Ishikawa (cell line): ENCODE data around the gene FA2H.

ENCODE experiments used
- CEBPB ChIP-seq: IDR thresholded peaks from 2 replicates; pipeline ENCODE4 v1.6.1; 2012
- CREB1 ChIP-seq: IDR thresholded peaks from 2 replicates; pipeline ENCODE4 v1.6.1; 2012; ENCODE audit warnings: low read depth
- EGR1 ChIP-seq: IDR thresholded peaks from 2 replicates; pipeline ENCODE4 v1.6.1; 2012
- EP300 ChIP-seq: IDR thresholded peaks from 2 replicates; pipeline ENCODE4 v1.6.1; 2012; ENCODE audit warnings: borderline replicate concordance
- RAD21 ChIP-seq: IDR thresholded peaks from 2 replicates; pipeline ENCODE4 v1.6.1; 2012; ENCODE audit warnings: low read depth
- REST ChIP-seq: IDR thresholded peaks from 2 replicates; pipeline ENCODE4 v1.6.1; 2012; ENCODE audit warnings: low read depth, mild to moderate bottlenecking
- TAF1 ChIP-seq: IDR thresholded peaks from 2 replicates; pipeline ENCODE4 v1.6.1; 2012; ENCODE audit warnings: low read depth, mild to moderate bottlenecking
- TCF12 ChIP-seq: IDR thresholded peaks from 2 replicates; pipeline ENCODE4 v1.6.1; 2012; ENCODE audit warnings: low read depth
- TEAD4 ChIP-seq: IDR thresholded peaks from 2 replicates; pipeline ENCODE4 v1.6.1; 2012
- USF1 ChIP-seq: IDR thresholded peaks from 2 replicates; pipeline ENCODE4 v1.6.1; 2012
- YY1 ChIP-seq: IDR thresholded peaks from 2 replicates; pipeline ENCODE4 v1.6.1; 2012; ENCODE audit warnings: low read depth
- TF ChIP-seq, protein P1 (sequence below): IDR thresholded peaks from 2 replicates; pipeline ENCODE4 v1.6.1; 2012

- TF ChIP-seq EP300 (no peak), REST (no peak), TAF1 (no peak), RAD21 (no peak), USF1 (no peak), EGR1 (no peak), TCF12 (no peak), CEBPB (no peak), CREB1 (no peak), YY1 (no peak), TEAD4 (no peak)
- TF ChIP-seq, protein P1, sequence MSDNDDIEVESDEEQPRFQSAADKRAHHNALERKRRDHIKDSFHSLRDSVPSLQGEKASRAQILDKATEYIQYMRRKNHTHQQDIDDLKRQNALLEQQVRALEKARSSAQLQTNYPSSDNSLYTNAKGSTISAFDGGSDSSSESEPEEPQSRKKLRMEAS, result no peak
Measured at GRCh38 chr16:74700116-74700437, 74.5 kb downstream of the FA2H start.
